Mucosa of gallbladder (tissue), 1 donor: ENCODE measurements around the gene KLF12. TPM values are rescaled to one million over a fixed set of nuclear protein-coding genes. Genes with fewer than 3 reads are reported as not detected.

ENCODE experiments used
- DNase-seq: peaks from one replicate; pipeline ENCODE4 v3.0.0-alpha.2; 2020; ENCODE audit warnings: low spot score
- total RNA-seq: library from RNA; stranded (reverse); gene quantifications from one replicate; pipeline ENCODE4 v1.2.1, GENCODE V29; 2021
- donor health status: DM: no; HTN: no; CAD: no.

Gene KLF12
- 6.7 TPM for total RNA-seq

- peak; percentile 83 for DNase-seq
These were observed at the start of gene KLF12 for GRCh38 chr13:74134221-74134776. KLF12 (minus strand) TSS chr13:74134404.

GRCh38 chr13:74182491-74182890 is 48.3 kb upstream of the KLF12 start:
- DNase-seq: no peak

- DNase-seq: no peak
These were observed 40.6 kb upstream of the KLF12 start for GRCh38 chr13:74174810-74175209.

GRCh38 chr13:74173822-74174221 is 39.6 kb upstream of the KLF12 start:
- no peak for DNase-seq

- no peak for DNase-seq
These were observed 37.4 kb upstream of the KLF12 start for GRCh38 chr13:74171641-74172040.

- DNase-seq: no peak
These were observed 35.5 kb upstream of the KLF12 start for GRCh38 chr13:74169676-74170075.

GRCh38 chr13:74168263-74168675 is 34.1 kb upstream of the KLF12 start:
- no peak for DNase-seq

- no peak for DNase-seq
These were observed 32.2 kb upstream of the KLF12 start for GRCh38 chr13:74166261-74167004.

GRCh38 chr13:74162782-74163181 is 28.6 kb upstream of the KLF12 start:
- DNase-seq: no peak

- no peak for DNase-seq
These were observed 27.9 kb upstream of the KLF12 start for GRCh38 chr13:74162135-74162534.

GRCh38 chr13:74158571-74159352 is 24.6 kb upstream of the KLF12 start:
- DNase-seq: no peak

- DNase-seq: no peak
These were observed 23.8 kb upstream of the KLF12 start for GRCh38 chr13:74158028-74158427.

- no peak for DNase-seq
These were observed 20.8 kb upstream of the KLF12 start for GRCh38 chr13:74154981-74155380.

- DNase-seq: no peak
These were observed 19.1 kb upstream of the KLF12 start for GRCh38 chr13:74153316-74153715.

GRCh38 chr13:74151859-74152258 is 17.7 kb upstream of the KLF12 start:
- DNase-seq: no peak

- no peak for DNase-seq
These were observed 14.1 kb upstream of the KLF12 start for GRCh38 chr13:74148352-74148751.

- no peak for DNase-seq
These were observed 11.2 kb upstream of the KLF12 start for GRCh38 chr13:74145249-74145975.

- no peak for DNase-seq
These were observed 10.1 kb upstream of the KLF12 start for GRCh38 chr13:74144269-74144668.

GRCh38 chr13:74142257-74142656 is 8.1 kb upstream of the KLF12 start:
- no peak for DNase-seq

GRCh38 chr13:74138241-74138640 is 4.0 kb upstream of the KLF12 start:
- no peak for DNase-seq

- DNase-seq: no peak
These were observed 2.0 kb upstream of the KLF12 start for GRCh38 chr13:74136084-74136658.
